Neural crest cell (in vitro differentiated cells): ENCODE data around the gene FBN2. TPM values are rescaled to one million over a fixed set of nuclear protein-coding genes. Genes with fewer than 3 reads are reported as not detected.

Experiments
- DNase-seq: peaks from one replicate; pipeline ENCODE4 v3.0.0; 2021; ENCODE audit warnings: low read depth, mixed read lengths, low spot score
- H3K27ac Mint-ChIP-seq: one replicate; pipeline ENCODE4 v1.8.0; 2021; ENCODE audit warnings: mild to moderate bottlenecking, mixed read lengths; ENCODE audit not compliant: unreplicated experiment
- H3K27me3 Mint-ChIP-seq: 2 replicates; pipeline ENCODE4 v1.8.0; 2021; ENCODE audit warnings: low read depth, mild to moderate bottlenecking, mixed read lengths
- H3K36me3 Mint-ChIP-seq: 2 replicates; pipeline ENCODE4 v1.8.0; 2021; ENCODE audit warnings: low read depth, mild to moderate bottlenecking, mixed read lengths
- H3K4me1 Mint-ChIP-seq: 2 replicates; pipeline ENCODE4 v1.8.0; 2021; ENCODE audit warnings: mixed read lengths
- H3K4me3 Mint-ChIP-seq: one replicate; pipeline ENCODE4 v1.8.0; 2021; ENCODE audit warnings: mild to moderate bottlenecking, mixed read lengths
- H3K9me3 Mint-ChIP-seq: 2 replicates; pipeline ENCODE4 v1.8.0; 2021; ENCODE audit warnings: mixed read lengths
- total RNA-seq: library from RNA; stranded (reverse); gene quantifications from 2 replicates; pipeline ENCODE4 v1.2.1, GENCODE V29; 2021
- TF ChIP-seq, protein P1 (sequence below): fragments of 200-600 bp; sonication (generic); conservative IDR thresholded peaks from 2 replicates; pipeline ENCODE4 v1.5.0; 2021; ENCODE audit warnings: antibody characterized with exemption, mild to moderate bottlenecking

FBN2 gene
- total RNA-seq, 1 donor from 2014 or later: 58.3 TPM

DNA sequence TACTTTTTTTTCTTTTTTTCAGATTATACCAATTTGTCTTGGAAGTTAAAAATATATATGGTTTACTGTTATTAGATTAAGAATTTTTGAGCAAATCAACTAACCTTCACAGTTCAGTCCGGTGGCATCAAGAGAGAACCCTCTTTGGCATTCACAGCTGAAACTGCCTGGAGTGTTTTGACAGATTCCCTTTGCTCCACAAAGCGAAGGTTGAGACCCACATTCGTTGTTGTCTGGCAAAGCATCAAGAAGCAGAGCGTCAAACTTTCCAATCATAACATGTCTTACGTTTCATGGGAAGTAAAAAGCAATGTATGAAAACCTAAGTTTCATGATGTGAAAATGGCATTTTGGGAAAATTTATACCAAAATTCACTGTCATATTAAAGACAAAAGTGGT, 264.3 kb downstream of the FBN2 start:
- H3K4me3 Mint-ChIP-seq: no peak overlapping the region
- no peak overlapping the region for H3K27ac Mint-ChIP-seq
- peaks cover 18% of the 10 kb centered on the region for H3K36me3 Mint-ChIP-seq

DNA sequence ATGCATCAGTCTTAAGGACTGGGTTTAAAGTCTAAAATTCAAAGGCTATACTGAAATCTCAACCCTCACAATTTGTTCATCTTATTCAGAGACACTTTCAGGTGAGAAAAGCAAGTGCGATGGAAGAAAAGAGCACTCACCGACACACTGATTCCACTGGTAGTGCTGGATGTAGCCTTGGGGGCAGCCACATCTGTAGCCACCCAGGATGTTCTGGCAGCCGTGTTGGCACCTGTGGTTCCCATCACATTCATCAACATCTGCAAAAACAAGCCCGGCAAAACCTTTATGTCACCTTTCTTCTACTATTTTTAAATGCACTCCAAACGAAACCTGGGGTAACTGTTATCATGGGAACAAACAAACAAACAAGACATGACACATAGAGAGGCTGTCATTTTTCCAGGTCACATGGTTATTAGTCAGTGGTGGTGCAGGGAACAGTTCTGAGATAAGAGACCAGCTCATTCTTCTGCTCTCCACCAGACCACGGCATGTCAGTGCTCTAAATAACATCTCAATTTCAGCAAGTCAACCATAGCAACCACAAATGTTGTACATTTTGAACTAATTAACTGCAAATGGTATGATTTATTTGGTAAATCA, 266.1 kb downstream of the FBN2 start:
- no peak overlapping the region for H3K4me3 Mint-ChIP-seq
- peaks cover 27% of the 10 kb centered on the region for H3K36me3 Mint-ChIP-seq
- H3K27ac Mint-ChIP-seq: no peak overlapping the region
- no peak for DNase-seq
- H3K27me3 Mint-ChIP-seq: no peaks in the 10 kb centered on the region
- peaks cover 5% of the 10 kb centered on the region for H3K9me3 Mint-ChIP-seq
- TF ChIP-seq, protein P1, sequence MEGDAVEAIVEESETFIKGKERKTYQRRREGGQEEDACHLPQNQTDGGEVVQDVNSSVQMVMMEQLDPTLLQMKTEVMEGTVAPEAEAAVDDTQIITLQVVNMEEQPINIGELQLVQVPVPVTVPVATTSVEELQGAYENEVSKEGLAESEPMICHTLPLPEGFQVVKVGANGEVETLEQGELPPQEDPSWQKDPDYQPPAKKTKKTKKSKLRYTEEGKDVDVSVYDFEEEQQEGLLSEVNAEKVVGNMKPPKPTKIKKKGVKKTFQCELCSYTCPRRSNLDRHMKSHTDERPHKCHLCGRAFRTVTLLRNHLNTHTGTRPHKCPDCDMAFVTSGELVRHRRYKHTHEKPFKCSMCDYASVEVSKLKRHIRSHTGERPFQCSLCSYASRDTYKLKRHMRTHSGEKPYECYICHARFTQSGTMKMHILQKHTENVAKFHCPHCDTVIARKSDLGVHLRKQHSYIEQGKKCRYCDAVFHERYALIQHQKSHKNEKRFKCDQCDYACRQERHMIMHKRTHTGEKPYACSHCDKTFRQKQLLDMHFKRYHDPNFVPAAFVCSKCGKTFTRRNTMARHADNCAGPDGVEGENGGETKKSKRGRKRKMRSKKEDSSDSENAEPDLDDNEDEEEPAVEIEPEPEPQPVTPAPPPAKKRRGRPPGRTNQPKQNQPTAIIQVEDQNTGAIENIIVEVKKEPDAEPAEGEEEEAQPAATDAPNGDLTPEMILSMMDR: no peak
- H3K4me1 Mint-ChIP-seq: no peaks in the 10 kb centered on the region

More for the DNA sequence above, 264.3 kb downstream of the FBN2 start:
- H3K4me1 Mint-ChIP-seq: no peaks in the 10 kb centered on the region
- H3K27me3 Mint-ChIP-seq: no peaks in the 10 kb centered on the region
- no peak for DNase-seq
- TF ChIP-seq, protein P1: no peak
- peaks cover 3% of the 10 kb centered on the region for H3K9me3 Mint-ChIP-seq

DNA sequence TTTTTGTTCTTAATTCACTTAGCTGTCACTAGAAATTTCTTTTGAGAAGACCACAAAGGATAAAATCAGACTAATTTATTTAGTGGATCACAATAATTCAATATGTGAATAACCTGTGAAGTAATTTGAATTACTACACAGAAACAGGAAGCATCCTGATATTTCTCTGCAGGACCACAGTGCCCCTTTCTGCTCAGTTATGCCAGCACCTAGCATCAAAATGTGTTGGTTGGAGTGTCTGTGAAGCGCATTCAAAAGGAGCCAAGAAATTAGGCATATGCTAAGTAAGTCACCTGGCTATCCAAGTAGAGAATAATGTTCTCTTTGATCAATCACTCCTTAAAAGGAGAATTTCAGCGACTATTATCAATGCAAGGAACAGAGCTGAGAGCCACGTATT, 267.0 kb downstream of the FBN2 start:
- Mint-ChIP-seq H3K4me1 (no peaks in the 10 kb centered on the region), H3K36me3 (peaks cover 29% of the 10 kb centered on the region), H3K4me3 (no peak overlapping the region), H3K9me3 (peaks cover 6% of the 10 kb centered on the region), H3K27me3 (no peaks in the 10 kb centered on the region), H3K27ac (no peak overlapping the region)
- no peak for DNase-seq
- TF ChIP-seq, protein P1: no peak

DNA sequence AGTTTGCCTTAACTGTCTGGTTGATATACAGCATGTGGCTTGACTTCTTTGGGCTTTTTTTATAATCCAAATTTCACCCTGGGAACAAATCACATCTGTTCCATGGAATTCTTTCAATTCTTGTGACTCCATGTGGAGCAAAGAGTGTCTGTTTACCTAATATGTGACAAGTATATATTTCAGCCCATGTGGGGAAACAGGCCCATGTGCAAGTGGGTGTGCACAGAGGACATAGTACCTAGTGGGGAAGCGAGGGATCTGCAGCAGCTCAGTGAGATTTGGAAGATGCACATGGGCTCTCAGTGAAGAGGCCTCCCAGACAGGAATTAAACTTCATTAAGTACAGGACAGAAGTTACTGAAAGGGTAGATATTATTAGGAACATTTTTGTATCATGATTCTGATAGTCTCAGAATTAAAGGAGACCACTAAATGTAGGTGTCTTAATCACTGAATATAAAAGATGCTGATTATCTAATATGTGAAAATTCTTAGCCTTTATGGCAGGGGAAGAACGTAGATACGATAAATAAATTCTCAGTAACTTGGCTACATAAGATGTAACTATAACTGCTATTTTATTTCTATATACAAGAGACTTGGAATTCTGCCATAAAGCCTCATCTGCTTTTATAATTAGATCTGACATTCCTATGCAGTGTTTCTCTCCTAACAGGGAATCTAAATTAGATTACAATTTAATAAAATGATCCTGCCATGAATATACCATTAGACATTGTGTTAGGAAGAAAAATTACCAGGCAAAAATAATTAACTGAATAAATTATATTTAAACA, 273.3 kb downstream of the FBN2 start:
- peaks cover 27% of the 10 kb centered on the region for H3K36me3 Mint-ChIP-seq
- H3K4me3 Mint-ChIP-seq: no peak overlapping the region
- DNase-seq: no peak
- H3K4me1 Mint-ChIP-seq: peaks cover 12% of the 10 kb centered on the region
- TF ChIP-seq, protein P1: no peak
- peaks cover 6% of the 10 kb centered on the region for H3K9me3 Mint-ChIP-seq
- H3K27me3 Mint-ChIP-seq: no peaks in the 10 kb centered on the region
- H3K27ac Mint-ChIP-seq: no peak overlapping the region

DNA sequence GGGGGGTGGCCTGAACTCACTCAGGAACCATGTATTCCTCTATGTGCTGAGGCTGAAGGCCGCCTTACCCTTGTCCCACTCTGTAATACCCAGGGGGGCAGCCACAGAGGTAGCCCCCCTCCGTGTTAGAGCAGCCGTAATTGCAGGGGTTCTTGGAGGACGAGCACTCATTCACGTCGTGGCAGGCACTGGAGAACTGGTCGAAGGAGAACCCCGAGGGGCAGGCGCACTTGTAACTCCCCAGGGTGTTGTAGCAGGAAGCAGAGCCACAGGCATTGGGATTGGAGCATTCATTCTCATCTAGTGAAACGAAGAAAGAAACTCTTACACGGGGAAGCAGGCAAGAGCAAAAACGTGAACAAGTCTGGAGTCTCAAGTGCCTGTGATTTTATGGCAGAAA, 274.7 kb downstream of the FBN2 start:
- DNase-seq: no peak
- peaks cover 17% of the 10 kb centered on the region for H3K4me1 Mint-ChIP-seq
- H3K27me3 Mint-ChIP-seq: no peaks in the 10 kb centered on the region
- H3K36me3 Mint-ChIP-seq: peaks cover 28% of the 10 kb centered on the region
- no peak overlapping the region for H3K4me3 Mint-ChIP-seq
- no peak overlapping the region for H3K27ac Mint-ChIP-seq
- TF ChIP-seq, protein P1: no peak
- H3K9me3 Mint-ChIP-seq: peaks cover 3% of the 10 kb centered on the region
